HPDE6-E6E7 (cell line): ENCODE data around the gene RASL11B.

Experiments
- DNase-seq: peaks from one replicate; pipeline ENCODE4 v3.0.0; 2011; ENCODE audit warnings: missing footprints; ENCODE audit errors: extremely low spot score

Gene RASL11B

DNA sequence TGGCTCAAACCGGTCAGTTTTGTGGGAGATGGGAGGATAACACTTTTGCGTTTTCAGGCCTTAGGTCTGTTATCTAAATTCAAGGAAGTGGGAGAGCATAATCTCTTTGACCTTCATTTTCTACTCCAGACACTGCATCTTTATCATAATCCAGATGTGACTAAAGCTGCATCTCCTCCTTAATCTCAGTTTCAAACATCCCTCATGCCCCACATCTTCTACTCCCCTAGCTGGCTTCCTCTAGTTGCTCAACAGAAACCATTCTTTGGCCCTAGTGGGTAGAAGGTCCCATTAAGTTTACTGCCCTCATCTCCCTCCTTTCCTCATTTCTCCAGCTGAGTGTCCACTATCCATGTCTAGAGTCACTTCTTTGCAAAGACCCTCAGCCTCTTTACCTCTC is 18.8 kb upstream of the RASL11B start:
- DNase-seq: no peak

DNA sequence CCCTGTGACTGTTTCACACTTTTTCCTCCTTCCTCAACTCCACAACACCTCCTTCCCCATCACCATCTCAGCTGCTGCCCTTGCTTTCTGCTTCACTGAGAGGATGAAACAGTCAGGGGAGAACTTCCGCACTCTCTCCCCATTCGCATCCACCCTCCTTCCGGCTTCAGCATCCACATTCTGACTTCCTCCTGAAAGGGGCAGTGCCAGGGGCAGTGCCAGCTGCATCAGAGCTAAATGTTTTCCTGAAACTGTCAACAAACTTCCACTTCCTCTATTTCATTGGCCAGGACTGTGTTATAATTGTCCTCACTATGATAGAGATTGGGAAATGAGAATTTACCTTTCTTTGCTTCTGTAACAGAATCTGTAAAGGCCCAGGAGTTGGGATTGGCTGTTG is 18.2 kb upstream of the RASL11B start:
- no peak for DNase-seq

DNA sequence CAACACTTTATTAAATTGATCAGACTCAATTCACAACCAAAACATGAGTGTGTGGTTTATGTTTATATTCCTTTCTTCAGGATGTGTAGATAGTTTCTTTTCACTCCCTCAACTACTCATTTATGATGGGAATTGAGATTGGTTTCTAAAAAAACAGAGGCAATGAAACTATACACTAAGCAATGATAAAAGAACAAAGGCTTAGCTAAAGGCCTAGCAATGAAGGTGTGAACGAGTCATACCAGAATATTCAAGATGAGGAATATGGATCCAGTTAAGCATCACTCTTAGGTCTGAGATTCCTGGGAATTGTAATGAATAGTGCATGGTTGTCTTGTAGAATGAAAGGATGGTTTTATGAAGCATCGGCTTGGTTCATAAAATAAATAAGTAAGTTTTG is 17.5 kb upstream of the RASL11B start:
- no peak for DNase-seq

DNA sequence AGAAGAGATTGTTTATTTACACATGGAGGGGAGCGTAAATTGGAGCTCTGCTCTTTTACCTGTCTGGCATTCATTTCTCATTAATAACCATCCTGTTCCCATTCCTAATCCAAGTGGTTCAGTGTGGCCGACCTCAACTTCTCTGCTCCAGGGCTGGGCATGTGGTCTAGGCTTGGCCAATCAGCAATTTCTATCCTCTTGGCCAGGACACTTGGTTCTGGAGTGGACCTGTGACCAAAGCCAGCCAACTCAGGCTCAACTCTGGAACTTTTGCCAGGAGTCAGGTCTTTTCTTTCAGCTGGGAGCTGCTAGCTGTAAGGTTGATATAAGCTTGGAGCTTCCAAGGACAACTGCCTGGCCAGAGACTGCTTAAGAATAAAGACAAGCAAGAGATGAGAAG is 15.6 kb upstream of the RASL11B start:
- no peak for DNase-seq

DNA sequence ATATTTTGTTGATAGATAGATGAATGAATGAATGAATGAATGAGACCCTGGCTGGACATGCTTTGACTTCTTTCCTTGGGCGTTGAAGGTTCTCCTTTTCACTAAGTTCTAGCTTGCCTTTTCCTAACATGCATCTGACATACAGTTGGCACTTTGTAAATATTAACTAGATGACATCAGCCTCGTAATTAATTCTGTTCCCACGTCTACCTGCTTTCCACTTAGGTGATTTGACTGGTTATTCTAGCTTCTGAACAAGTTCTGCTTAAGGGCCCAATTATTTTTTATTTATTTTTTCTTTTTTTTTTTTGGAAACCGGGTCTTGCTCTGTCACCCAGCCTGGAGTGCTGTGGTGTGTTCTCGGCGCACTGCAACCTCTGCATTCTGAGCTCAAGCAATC is 13.9 kb upstream of the RASL11B start:
- DNase-seq: no peak

DNA sequence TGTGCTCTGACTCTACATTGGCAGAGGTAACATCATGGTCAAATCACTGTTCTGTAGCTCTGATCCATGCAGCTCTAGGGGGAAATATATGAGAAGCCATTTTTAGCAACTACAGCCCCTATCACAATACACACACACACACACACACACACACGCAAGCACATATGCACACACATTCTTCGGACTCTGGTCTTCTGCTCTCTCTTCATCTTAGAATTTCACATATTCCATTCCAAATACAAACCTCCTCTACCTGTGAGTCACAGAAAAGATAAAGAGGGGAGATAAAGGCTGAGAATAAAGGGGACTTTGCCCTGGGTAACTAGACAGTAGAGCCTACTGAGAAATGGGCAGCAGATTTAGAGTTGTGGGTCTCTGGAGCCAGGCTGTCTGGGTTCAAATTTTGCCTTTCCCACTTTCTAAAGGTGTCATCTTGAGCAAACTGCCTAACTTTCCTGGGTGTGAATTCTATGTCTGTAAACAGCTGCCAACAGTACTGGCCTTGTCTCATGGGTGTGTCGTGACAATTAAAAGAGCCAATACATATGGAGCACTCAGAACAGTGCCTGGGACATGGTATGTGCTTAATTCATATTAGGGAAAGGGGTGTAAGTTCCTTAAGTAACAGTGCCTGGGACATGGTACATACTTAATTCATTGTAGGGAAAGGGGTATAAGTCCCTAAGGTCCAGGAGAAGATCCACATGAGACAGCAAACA is 11.6 kb upstream of the RASL11B start:
- DNase-seq: no peak

DNA sequence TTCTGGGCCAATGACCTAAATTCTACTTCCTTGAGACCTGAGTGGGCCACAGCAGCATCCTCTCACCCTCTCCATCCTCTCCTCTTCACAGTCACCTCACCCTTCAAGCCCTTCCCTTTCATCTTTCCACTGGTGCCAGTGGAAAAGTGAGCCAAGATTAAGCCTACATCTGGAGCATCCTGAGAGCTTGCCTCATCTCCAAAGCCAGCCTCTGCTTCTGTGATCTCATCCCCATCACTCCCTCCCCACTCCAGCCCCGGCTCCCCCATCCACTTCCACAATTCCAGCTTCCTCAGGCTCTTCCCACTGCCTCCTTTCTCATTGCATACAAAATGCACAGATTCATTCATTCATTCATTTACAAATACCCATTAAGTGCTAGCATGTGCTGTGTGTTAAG is 10.1 kb upstream of the RASL11B start:
- no peak for DNase-seq

DNA sequence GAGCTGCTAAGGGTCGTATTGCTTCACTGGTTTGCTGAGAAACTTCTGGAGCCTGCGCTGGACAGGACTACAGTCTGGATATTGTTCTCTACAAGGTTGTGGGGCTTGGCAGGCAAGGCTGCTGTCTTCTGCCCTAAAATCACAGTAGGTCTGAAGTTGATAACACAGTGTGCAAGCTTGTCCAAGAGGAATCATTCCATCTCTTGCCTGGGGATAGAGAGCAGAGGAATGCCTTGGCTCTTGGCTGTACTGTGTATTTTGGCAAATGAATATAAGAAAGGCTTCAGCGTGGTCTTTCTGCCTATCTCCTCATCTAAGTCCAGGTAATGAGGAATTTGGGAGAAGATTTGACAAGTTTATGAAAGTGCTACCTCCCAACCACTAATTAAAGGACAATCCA is 9.4 kb upstream of the RASL11B start:
- DNase-seq: no peak

DNA sequence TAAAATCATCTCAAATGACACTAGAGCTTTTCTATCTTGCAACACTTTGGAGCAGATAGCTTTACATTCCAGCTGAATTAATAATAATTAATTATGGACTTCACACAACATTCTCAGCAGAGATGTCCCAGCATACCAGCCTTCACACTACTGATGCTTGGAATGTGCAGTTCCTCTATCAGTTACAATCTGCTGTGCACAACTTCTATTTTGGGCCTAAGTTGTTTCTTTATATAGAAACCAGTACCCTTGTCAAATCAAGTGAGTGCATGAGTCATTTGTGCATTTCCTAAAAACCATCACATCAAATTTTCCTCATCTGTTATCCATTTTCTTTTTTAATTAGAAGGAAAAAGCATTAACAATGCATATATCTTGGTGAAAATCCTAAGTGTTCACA is 8.8 kb upstream of the RASL11B start:
- no peak for DNase-seq

DNA sequence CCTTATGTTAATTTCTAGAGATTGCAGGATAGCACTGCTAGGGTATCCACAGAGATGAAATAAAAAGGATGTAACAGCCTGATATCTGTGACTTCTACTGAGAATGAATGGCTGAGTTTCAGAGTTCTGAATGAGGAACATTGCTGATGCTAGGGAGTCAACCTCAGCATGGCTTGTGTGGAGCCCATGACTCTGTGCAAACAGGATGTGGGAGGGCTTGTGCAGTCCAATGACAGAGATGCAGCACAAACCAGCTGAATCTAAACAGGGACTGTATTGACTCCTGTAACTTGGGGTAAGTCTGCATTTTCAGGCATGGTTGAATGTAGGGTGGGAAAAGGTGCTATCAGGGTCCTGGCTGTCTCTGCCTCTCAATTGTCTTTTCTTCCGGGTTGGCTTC is 5.3 kb upstream of the RASL11B start:
- no peak for DNase-seq

DNA sequence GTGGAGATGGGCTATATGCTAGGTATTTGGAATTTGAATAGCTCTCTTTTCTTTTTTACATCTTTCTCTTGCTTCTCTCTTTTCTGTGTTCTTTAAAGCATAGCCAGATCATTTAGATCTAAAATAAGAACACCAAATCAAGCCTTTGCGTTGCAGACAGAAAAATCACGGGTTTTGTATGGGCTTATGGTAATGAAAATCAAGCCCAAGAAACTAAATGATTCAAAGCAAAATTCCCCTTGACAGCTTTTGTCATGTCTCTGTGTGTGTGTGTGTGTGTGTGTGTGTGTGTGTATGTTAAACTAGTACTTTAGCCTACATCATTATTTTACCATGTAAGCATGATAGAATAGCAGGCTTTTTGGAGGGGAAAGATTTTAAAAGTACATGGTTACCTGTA is 1.8 kb upstream of the RASL11B start:
- no peak for DNase-seq

DNA sequence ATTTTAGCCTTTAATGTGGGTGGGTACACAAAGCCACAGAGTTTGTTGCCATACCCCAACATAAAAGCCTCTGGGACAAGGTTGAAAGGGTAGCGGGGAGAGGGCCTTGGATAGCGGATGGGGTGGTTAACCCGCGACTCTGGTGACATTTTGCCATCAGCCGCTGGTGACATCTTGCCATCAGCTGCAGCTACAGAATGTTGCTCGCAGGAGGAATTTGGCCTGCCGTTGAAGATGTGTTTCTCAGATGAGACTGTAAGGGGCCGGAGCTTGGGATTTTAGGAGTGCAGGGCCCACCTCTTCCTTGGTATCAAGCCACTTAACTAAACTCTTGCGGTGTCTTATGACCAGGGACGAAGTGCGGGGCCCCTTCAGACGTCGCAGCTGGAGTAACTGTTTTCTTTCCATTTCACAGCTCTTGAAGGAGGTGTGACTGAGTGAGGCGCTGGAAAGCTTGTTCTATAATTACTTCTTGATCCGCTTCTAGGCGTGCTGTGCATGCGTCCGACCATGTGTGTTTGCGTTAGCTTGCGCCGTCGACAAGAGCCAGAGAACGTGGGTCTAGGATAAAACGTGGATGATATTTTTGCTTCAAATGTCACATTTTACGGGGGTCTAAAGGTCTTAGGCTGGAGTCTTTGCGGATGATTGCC is 820 bp upstream of the RASL11B start:
- DNase-seq: no peak

DNA sequence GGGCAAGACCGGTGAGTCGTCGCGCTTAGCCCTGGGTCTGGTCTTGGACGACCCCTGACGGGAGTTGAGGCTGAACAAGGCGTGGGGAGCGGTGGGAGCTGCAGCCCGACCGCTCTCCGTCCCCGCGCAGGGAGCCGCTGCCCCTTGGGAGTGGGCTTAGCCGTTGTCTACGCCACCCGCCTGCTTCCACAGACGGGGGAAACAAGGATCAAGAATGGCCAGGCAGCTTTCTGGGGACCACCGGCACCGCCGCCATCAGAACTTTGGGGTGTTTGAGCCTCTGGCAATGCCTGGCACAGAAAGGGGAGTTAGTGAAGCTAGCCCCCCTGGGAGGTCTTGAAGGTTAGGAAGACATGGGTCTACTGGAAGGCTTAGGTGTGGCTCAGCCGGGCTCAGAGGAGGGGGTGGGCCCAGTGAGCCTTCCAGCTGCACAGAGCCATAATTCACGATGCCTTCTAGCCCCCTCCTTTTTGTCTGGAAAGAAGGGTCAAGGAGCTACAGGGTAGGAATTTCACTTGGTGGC is 583 bp downstream of the RASL11B start:
- no peak for DNase-seq

DNA sequence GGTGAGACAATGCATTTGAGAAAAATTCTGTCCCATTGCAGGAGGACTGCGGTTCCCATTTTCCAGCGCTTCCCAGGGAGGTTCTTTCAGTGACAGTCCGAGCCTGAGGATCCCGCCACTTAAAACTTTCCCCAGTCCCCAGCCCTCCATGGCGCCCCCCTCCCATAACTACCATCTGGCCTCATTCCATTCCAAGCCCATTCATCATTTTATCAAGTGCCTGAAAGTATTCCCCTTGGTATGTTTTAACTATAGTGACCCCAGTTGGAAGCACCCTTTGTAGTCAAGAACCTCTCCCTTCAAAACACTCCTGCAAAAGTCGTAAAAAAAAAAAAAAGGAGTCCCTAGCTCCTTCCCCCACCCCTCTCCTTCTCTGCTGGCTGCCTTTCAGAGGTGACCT is 1.2 kb downstream of the RASL11B start:
- DNase-seq: no peak

DNA sequence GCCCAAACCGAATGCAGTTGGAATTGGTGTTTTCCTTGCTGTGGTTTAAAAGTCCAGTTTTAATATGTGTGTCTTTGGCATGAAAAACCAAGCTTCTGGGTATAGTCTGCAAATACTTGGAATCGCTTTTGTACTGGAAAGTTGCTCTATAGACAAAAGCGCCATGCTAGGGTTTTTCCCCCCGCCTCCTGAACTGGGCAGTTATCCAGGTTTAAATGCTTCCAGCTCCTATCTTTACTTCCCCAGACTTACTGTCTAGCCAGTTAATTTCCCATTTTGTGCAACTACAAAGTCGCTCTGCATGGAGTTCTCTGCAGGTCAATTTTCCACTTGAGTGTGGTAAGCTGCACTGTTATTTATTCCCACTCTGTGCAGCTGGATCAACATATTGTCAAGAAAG is 2.7 kb downstream of the RASL11B start:
- DNase-seq: no peak

DNA sequence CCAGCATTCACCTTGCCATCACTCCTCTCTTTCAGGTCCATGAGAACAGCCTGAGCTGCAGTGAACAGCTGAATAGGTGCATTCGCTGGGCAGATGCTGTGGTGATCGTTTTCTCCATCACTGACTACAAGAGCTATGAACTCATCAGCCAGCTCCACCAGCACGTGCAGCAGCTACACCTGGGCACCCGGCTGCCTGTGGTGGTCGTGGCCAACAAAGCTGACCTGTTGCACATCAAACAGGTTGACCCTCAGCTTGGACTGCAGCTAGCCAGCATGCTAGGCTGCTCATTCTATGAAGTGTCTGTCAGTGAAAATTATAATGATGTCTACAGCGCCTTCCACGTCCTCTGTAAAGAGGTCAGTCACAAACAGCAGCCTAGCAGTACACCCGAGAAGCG is 3.2 kb downstream of the RASL11B start:
- no peak for DNase-seq

DNA sequence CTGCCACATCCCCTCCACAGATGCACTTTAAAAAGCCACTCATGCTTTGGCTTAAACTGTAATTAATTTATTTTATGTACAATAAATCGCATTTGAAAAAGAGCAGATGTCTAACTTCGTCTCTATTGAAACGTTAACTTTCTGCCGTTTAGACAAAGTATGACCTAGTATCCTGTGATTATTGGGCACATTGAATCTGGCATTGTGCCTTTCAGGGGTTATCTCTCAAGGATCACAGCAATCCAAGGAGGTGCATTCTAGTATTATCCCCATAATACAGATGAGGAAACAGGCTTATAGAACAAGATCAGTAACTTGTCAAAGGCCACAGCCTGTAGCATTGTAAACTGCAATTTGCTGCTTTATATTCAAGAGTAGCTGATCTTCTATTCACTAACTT is 4.6 kb downstream of the RASL11B start:
- DNase-seq: no peak

DNA sequence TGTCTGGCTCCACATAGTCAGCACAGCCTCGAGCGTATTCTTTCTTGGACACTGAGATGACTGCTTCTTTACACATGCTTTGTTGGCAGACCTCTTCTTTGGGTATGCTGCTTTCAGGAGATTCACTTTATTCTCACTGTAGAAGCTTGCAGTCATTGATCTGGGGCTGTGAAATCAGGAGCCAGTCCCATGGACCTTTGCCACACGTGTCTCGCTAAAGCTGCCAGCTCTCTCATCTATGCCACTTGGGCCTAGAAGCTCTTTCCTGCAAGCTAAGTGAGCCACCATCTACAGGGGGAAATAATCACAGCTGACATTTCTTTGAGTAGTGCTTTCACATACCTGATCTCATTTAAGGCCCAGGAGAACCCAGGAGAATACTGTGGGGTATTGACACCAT is 5.0 kb downstream of the RASL11B start:
- no peak for DNase-seq

DNA sequence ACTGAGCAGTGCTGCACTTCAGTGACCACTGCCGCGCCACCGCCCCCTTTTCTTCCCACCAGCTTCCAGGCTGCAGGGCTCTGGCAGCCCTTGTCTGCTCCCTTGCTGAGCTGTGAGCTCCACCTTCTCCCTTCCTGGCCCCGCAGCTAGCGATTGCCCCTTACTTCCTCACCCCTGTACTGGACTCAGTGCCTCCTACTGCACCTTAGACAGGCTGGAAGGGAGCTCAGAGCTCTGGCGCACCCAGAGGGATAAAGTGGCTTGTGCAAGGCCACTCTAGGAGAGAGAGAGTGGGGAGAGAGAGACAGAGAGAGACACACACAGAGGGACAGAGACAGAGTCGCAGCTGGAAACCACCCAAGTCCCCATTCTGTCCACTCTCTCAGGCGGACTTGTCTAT is 6.0 kb downstream of the RASL11B start:
- no peak for DNase-seq

DNA sequence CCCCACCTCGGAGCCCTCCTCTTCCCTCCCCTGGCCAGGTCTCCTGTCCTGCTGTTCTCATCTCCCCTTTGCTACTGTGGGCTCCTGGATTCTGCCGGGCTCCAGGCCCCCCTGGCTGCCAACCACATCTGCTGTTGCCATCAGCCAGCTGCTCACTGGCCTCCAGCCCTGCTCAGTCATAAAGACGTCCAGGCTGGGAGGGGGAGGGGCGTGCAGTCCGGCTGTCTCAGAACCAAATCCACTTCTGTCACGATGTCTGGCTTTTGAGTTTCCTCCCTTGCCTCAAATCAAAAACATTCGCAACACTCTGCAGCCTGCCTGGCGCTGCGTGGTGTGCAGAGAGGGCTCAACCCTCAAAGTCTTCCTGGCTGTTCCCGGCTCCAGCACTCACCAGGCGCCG is 7.1 kb downstream of the RASL11B start:
- DNase-seq: no peak

DNA sequence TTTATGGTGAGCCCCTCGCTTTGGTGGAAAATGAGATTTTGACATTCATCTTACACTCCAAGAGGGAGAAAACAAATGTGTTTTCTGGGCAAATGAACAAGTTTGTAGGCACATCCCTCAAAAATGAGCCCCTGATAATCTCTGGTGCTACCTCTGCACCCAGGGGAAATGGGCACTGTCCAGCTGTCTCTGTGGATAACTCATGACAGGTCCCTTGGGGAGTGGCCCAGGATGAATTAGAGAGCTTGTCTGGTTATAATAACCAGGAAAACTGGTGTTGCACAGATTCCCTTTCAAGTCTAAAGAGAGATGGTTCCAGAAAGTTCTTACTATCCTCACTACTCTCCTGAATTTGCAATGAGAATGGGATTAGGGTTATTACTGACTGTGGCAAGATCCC is 7.5 kb downstream of the RASL11B start:
- DNase-seq: no peak

DNA sequence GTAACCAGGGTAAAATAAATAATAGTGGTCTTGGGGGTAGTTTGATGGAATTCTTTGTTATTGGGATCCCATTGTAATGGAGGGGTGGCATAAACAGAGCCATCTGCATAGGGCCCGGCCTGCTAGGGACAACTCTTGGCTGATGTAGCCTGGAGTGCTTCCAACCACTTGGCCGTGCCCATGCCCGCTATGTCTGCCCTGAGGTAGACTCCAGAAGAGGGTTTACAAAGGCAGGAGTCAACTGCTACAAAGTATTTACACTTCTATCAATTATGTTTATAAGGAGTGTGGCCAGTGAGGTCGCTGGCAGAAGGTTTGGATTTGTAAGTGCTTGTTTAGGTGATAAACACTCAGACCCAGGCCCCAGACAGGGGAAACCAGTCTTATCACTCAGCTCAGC is 8.1 kb downstream of the RASL11B start:
- no peak for DNase-seq

DNA sequence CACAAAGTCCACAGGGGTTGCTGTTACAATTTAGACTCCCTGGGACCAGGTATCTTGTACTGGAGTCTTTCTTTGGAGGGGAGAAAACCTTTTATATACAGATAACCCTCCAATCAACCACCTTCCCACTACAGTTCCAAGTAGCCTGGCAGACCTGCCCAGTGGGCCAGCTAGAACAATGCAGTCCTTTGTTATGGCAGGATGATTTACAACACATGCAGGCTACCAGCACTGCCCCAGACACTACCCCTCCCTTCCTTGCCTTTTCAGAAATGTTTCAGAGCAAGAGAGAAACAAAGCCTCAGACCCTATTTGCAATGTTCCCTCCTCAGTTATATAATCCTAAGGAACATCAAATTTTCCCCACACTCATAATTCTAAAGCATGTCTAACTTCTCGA is 11.1 kb downstream of the RASL11B start:
- DNase-seq: no peak

DNA sequence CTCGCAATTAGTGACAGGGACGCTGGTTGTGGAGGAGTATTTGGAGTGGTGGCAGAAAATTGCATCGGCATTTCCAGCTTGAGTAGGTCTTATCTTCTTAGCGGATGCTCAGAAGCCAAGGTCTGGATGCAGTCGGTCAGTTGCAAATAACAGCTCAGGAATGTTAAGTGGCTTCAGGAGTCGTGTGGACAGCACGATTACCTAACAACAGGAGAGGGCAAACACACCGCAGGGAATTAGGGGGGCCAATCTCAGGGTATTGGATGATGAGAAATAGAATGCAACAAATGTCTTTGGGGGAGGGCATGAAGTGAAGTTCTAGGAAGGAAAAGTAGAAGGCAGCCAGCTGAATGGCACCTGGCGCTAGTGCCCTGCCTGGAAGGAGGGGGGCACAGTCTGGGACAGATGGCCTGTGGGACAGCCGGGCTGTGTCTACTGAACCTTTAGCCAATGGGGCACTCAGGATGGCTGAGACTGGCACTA is 11.8 kb downstream of the RASL11B start:
- no peak for DNase-seq
